Activated T-cell treated with anti-CD3 and anti-CD28 coated beads, Interleukin-2, amount 50 U/mL, for 72 hours (primary cell): ENCODE results near the gene PCP4L1. TPM values are rescaled to one million over a fixed set of nuclear protein-coding genes. Genes with fewer than 3 reads are reported as not detected.
A peak's percentile ranks its signal among the peaks of the same experiment; 100 is the strongest.
"Not testable (repeated sequence)": the region's sequence is repeated elsewhere in the genome, so short reads cannot be mapped to it uniquely, and the experiment has no call there.

ENCODE experiments used
- ATAC-seq, 2 donors: fragments of 150-1000 bp; cut with Tn5 transposase; replicated peaks in 1 of 2; 2 replicates each; pipeline ENCODE4 v1.10.0; 2021; ENCODE audit warnings: moderate library complexity in 2 of 2, mild to moderate bottlenecking in 1 of 2
- DNase-seq, 2 donors: peaks; one replicate each; pipeline ENCODE4 v3.0.0; 2021 to 2022; ENCODE audit warnings: mixed read lengths in 1 of 2
- H3K27ac Mint-ChIP-seq: one replicate; pipeline ENCODE4 v1.8.0; 2022; ENCODE audit warnings: mild to moderate bottlenecking, moderate library complexity, mixed read lengths
- H3K27me3 Mint-ChIP-seq: one replicate; pipeline ENCODE4 v1.8.0; 2022; ENCODE audit warnings: low read depth, mixed read lengths
- H3K36me3 Mint-ChIP-seq, 2 donors: one replicate each; pipeline ENCODE4 v1.8.0; 2022; ENCODE audit warnings: mixed read lengths in 2 of 2, mild to moderate bottlenecking in 1 of 2; ENCODE audit not compliant: insufficient read depth in 2 of 2
- H3K4me1 Mint-ChIP-seq: one replicate; pipeline ENCODE4 v1.8.0; 2022; ENCODE audit warnings: low read depth, mixed read lengths
- H3K4me3 Mint-ChIP-seq, 2 donors: one replicate each; pipeline ENCODE4 v1.8.0; 2022; ENCODE audit warnings: mild to moderate bottlenecking in 2 of 2, mixed read lengths in 2 of 2, moderate library complexity in 2 of 2
- H3K9me3 Mint-ChIP-seq, 2 donors: one replicate each; pipeline ENCODE4 v1.8.0; 2022; ENCODE audit warnings: mixed read lengths in 2 of 2
- total RNA-seq, 2 donors: library from RNA; stranded (reverse); gene quantifications; one replicate each; pipeline ENCODE4 v1.2.3, GENCODE V29; 2022

Gene PCP4L1
- total RNA-seq, 2 donors from 2014 or later, result 0.55 to 1.2 TPM

GRCh38 chr1:161238039-161238473 lies 20.5 kb upstream of the PCP4L1 start, which contains the start of gene NR1I3:
TSS of gene NR1I3 (minus strand) at chr1:161238203. CDS start at chr1:161236565, 1,638 bp downstream.
- no peaks in the 10 kb centered on the region for H3K36me3 Mint-ChIP-seq
- H3K9me3 Mint-ChIP-seq, result no peaks in the 10 kb centered on the region
- no peak for DNase-seq
- H3K4me1 Mint-ChIP-seq, result no peaks in the 10 kb centered on the region
- no peak for ATAC-seq
- H3K4me3 Mint-ChIP-seq, result no peak within 1 kb of the TSS
- H3K27ac Mint-ChIP-seq, result no peak within 1 kb of the TSS
- H3K27me3 Mint-ChIP-seq, result peaks cover 21% of the 10 kb centered on the region

DNA sequence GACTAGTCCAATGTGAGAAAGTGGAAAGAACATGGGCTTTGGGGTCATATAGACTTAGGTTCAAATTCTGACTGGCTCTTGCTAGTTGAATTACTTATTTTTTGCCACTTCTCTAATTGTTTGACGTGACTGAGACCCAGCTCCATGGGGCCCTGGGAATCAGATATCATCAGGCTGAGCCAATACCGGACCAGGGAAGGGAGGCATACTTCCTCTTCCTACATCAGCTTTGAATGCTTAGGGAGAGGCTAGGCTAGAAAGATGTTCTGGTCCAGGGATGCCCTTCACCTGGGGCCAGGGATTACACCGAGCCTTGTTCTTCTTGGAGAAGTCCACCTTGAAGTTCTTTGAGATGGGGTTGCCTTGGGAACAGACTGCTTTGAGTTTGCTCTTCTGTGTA lies 16.9 kb upstream of the PCP4L1 start:
- no peaks in the 10 kb centered on the region for H3K4me1 Mint-ChIP-seq
- ATAC-seq (no peak), DNase-seq (no peak)
- peaks cover 21% of the 10 kb centered on the region for H3K27me3 Mint-ChIP-seq
- no peak overlapping the region for H3K4me3 Mint-ChIP-seq
- H3K9me3 Mint-ChIP-seq, result no peaks in the 10 kb centered on the region
- no peaks in the 10 kb centered on the region for H3K36me3 Mint-ChIP-seq
- no peak overlapping the region for H3K27ac Mint-ChIP-seq

DNA sequence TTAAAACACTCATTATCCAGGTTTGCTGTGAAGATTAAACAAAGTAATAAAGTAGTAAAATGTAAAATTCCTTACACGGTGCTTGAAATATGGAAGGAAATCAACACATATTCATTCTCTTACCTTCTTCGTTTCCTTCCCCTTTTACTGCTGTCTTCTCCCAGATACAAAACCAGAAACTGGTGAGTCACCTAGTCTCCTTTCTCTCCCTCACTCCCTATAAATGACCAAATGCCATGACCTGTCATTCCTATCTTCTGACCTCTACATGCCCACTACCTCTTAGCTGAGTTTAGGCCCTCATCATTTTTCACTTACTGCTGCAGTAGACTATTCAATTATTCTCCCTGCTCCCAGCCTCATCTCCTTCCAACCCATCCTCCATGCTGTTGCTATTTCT lies 16.2 kb upstream of the PCP4L1 start:
- DNase-seq, result no peak
- no peaks in the 10 kb centered on the region for H3K9me3 Mint-ChIP-seq
- ATAC-seq, result no peak
- no peak overlapping the region for H3K27ac Mint-ChIP-seq
- no peaks in the 10 kb centered on the region for H3K4me1 Mint-ChIP-seq
- H3K27me3 Mint-ChIP-seq, result peaks cover 21% of the 10 kb centered on the region
- no peak overlapping the region for H3K4me3 Mint-ChIP-seq
- H3K36me3 Mint-ChIP-seq, result no peaks in the 10 kb centered on the region

DNA sequence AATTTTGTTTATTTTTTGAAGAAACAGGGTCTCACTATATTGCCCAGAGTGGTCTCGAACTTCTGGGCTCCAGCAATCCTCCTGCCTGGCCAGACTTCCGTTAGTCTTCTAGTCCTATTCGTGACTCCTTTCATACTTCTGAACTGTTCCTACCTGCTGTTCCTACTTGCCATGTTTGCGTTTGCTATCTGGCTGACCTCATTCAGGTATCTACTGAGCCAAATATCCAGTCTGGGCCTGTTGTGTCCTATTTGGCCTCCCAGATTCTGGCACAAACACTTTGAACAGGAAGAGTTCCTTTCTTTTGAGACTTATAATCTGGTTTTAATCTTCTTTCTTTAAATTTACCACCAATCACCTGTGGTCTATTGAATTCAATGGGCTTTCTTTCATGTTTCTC lies 13.7 kb upstream of the PCP4L1 start:
- DNase-seq (no peak), ATAC-seq (no peak)
- no peaks in the 10 kb centered on the region for H3K4me1 Mint-ChIP-seq
- no peak overlapping the region for H3K27ac Mint-ChIP-seq
- peaks cover 0 to 3% of the 10 kb centered on the region in 2 donors for H3K36me3 Mint-ChIP-seq
- H3K4me3 Mint-ChIP-seq, result no peak overlapping the region
- H3K27me3 Mint-ChIP-seq, result peaks cover 20% of the 10 kb centered on the region
- no peaks in the 10 kb centered on the region for H3K9me3 Mint-ChIP-seq

GRCh38 chr1:161250100-161250499 lies 8.4 kb upstream of the PCP4L1 start:
- not testable (repeated sequence) for H3K27me3 Mint-ChIP-seq, H3K36me3 Mint-ChIP-seq, H3K27ac Mint-ChIP-seq, H3K4me1 Mint-ChIP-seq, DNase-seq, ATAC-seq, H3K4me3 Mint-ChIP-seq, H3K9me3 Mint-ChIP-seq

DNA sequence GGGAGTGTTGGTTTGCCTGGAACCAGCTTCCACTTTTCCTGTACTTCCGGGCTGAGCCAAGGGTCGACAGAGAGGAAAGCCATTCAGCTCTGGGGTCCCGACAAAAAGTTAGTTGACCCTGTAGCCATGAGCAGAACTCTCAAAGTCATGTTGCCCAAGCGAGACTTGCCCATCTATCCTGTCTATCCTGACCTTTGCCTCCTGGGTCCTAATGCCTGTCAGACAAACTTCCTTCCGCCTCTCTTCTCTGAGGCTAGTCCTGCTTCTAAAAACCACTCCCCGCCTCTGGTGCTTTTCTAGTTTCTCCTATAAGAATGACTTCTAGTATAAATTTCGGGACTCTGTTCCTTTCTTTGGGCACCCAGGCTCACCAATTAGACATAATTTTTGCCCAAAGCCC lies 7.7 kb upstream of the PCP4L1 start:
- no peaks in the 10 kb centered on the region for H3K9me3 Mint-ChIP-seq
- H3K4me3 Mint-ChIP-seq, result no peak overlapping the region
- H3K36me3 Mint-ChIP-seq, result peaks cover 4 to 6% of the 10 kb centered on the region in 2 donors
- no peak overlapping the region for H3K27ac Mint-ChIP-seq
- H3K27me3 Mint-ChIP-seq, result peaks cover 7% of the 10 kb centered on the region
- DNase-seq (no peak), ATAC-seq (no peak)
- no peaks in the 10 kb centered on the region for H3K4me1 Mint-ChIP-seq

GRCh38 chr1:161251579-161251978 lies 7.0 kb upstream of the PCP4L1 start:
- no peak overlapping the region for H3K4me3 Mint-ChIP-seq
- H3K9me3 Mint-ChIP-seq, result no peaks in the 10 kb centered on the region

DNA sequence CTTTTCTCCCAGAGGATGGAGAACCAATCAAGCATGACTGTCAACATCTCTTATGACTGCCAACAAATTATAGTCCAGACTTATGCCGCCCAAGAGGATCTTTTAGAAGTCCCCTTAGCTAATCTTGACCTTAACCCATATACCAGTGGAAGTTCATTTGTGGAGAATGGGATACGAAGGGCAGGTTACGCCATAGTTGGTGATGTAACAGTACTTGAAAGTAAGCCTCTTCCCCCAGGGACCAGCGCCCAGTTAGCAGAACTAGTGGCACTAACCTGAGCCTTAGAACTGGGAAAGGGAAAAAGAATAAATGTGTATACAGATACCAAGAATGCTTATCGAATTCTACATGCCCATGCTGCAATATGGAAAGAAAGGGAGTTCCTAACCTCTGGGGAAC lies 3.2 kb upstream of the PCP4L1 start:
- not testable (repeated sequence) for DNase-seq, H3K4me3 Mint-ChIP-seq, ATAC-seq, H3K27ac Mint-ChIP-seq
- peaks cover 43% of the 10 kb centered on the region for H3K27me3 Mint-ChIP-seq
- H3K36me3 Mint-ChIP-seq, result peaks cover 16 to 20% of the 10 kb centered on the region in 2 donors
- H3K4me1 Mint-ChIP-seq, result peaks cover 19% of the 10 kb centered on the region
- H3K9me3 Mint-ChIP-seq, result peaks cover 6 to 11% of the 10 kb centered on the region in 2 donors

More at GRCh38 chr1:161251579-161251978, 7.0 kb upstream of the PCP4L1 start:
- Mint-ChIP-seq H3K27me3 (peaks cover 10% of the 10 kb centered on the region), H3K27ac (no peak overlapping the region), H3K36me3 (peaks cover 4 to 6% of the 10 kb centered on the region in 2 donors), H3K4me1 (no peaks in the 10 kb centered on the region)
- no peak for ATAC-seq
- no peak for DNase-seq

GRCh38 chr1:161255955-161256520 lies 2.5 kb upstream of the PCP4L1 start:
- H3K27me3 Mint-ChIP-seq, result peaks cover 51% of the 10 kb centered on the region
- H3K9me3 Mint-ChIP-seq, result peaks cover 6 to 11% of the 10 kb centered on the region in 2 donors
- DNase-seq, ATAC-seq, H3K4me3 Mint-ChIP-seq, H3K27ac Mint-ChIP-seq: not testable (repeated sequence)
- peaks cover 16 to 20% of the 10 kb centered on the region in 2 donors for H3K36me3 Mint-ChIP-seq
- H3K4me1 Mint-ChIP-seq, result peaks cover 25% of the 10 kb centered on the region

GRCh38 chr1:161257109-161257508 lies 1.4 kb upstream of the PCP4L1 start:
- ATAC-seq, H3K4me3 Mint-ChIP-seq, H3K27ac Mint-ChIP-seq, DNase-seq: not testable (repeated sequence)
- peaks cover 61% of the 10 kb centered on the region for H3K27me3 Mint-ChIP-seq
- H3K4me1 Mint-ChIP-seq, result peaks cover 25% of the 10 kb centered on the region
- H3K36me3 Mint-ChIP-seq, result peaks cover 16 to 20% of the 10 kb centered on the region in 2 donors
- H3K9me3 Mint-ChIP-seq, result peaks cover 6 to 11% of the 10 kb centered on the region in 2 donors

- peak overlapping the region; percentile 57 to 84 for H3K4me3 Mint-ChIP-seq
These were observed 779 bp downstream of the PCP4L1 start for GRCh38 chr1:161259345-161259702.

DNA sequence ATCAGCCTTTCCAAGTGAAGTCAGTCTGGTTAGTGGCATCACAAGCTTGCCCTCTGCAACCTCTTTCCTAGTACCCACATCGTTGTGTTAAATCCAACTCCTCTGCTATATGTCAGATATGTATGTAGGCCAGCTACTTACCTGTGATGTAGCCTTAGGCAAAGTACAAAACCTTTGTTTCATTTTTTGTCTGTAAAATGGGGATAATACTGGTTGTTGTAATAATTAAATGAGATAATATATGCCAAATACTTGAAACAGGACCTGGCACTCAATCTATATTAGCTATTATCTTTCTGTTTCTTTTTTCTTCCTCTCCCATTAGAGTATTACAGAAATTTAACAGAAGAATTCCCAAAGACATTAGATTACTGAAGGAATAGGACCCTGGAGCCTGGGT lies 1.2 kb downstream of the PCP4L1 start:
- Mint-ChIP-seq H3K27ac (no peak overlapping the region), H3K4me1 (peaks cover 25% of the 10 kb centered on the region), H3K36me3 (peaks cover 16 to 20% of the 10 kb centered on the region in 2 donors), H3K27me3 (peaks cover 61% of the 10 kb centered on the region), H3K4me3 (peak overlapping the region; percentile 57 to 84), H3K9me3 (peaks cover 6 to 11% of the 10 kb centered on the region in 2 donors)
- ATAC-seq, result no peak
- no peak for DNase-seq

More at GRCh38 chr1:161259345-161259702, 779 bp downstream of the PCP4L1 start:
- peaks cover 6 to 11% of the 10 kb centered on the region in 2 donors for H3K9me3 Mint-ChIP-seq
- H3K27ac Mint-ChIP-seq, result no peak overlapping the region
- H3K27me3 Mint-ChIP-seq, result peaks cover 61% of the 10 kb centered on the region
- ATAC-seq (no peak), DNase-seq (no peak)
- peaks cover 16 to 20% of the 10 kb centered on the region in 2 donors for H3K36me3 Mint-ChIP-seq
- H3K4me1 Mint-ChIP-seq, result peaks cover 25% of the 10 kb centered on the region

GRCh38 chr1:161260376-161261260 lies 2.1 kb downstream of the PCP4L1 start:
- Mint-ChIP-seq H3K27me3 (peaks cover 56% of the 10 kb centered on the region), H3K4me3 (no peak overlapping the region), H3K9me3 (peaks cover 6 to 11% of the 10 kb centered on the region in 2 donors), H3K4me1 (peaks cover 25% of the 10 kb centered on the region), H3K36me3 (peaks cover 14 to 19% of the 10 kb centered on the region in 2 donors), H3K27ac (no peak overlapping the region)
- DNase-seq (no peak), ATAC-seq (no peak)
